COLO829 (cell line): ENCODE data around the gene LBH.

Experiments
- DNase-seq: peaks from one replicate; pipeline ENCODE4 v3.0.0; 2012; ENCODE audit warnings: low spot score

Gene LBH

DNA sequence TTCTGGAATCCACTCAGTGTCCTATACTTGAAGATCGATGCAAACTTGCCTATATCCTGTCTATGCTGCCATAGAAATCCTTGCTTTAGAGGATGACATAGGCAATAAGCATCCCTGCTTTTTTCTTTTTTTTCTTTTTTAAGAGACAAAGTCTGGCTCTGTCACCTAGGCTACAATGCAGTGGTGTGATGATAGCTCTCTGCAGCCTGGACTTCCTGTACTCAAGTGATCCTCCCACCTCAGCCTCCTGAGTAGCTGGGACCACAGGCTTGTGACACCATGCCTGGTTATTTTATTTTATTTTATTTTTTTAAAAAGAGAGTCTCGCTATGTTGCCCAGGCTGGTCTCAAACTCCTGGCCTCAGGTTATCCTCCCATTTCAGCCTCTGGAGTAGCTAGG is 76.9 kb downstream of the LBH start:
- no peak for DNase-seq
